Brain pericyte (primary cell): ENCODE measurements around the gene DLG4.
"Not testable (repeated sequence)": the region's sequence is repeated elsewhere in the genome, so short reads cannot be mapped to it uniquely, and the experiment has no call there.

ENCODE experiments used
- DNase-seq: peaks from one replicate; pipeline ENCODE4 v3.0.0-alpha.2; 2012; ENCODE audit warnings: low read depth, low spot score

DLG4 gene

GRCh38 chr17:7184091-7184488, 35.5 kb downstream of the DLG4 start:
- no peak for DNase-seq

GRCh38 chr17:7183433-7184090, 36.1 kb downstream of the DLG4 start:
- DNase-seq, result no peak

GRCh38 chr17:7182101-7182500, 37.5 kb downstream of the DLG4 start:
- DNase-seq, result not testable (repeated sequence)

- no peak for DNase-seq
These were observed 40.0 kb downstream of the DLG4 start, which contains the start of gene ASGR1 for GRCh38 chr17:7179317-7180254. TSS of gene ASGR1 (minus strand) at chr17:7179370. CDS start at chr17:7178563, 807 bp downstream.

- no peak for DNase-seq
These were observed 40.7 kb downstream of the DLG4 start for GRCh38 chr17:7178973-7179316.

- DNase-seq, result no peak
These were observed 41.6 kb downstream of the DLG4 start for GRCh38 chr17:7177954-7178477.

- DNase-seq, result no peak
These were observed 42.3 kb downstream of the DLG4 start for GRCh38 chr17:7177191-7177953.

- DNase-seq, result no peak
These were observed 42.8 kb downstream of the DLG4 start for GRCh38 chr17:7176841-7177190.

GRCh38 chr17:7176107-7176840, 43.4 kb downstream of the DLG4 start:
- DNase-seq, result no peak

GRCh38 chr17:7175330-7175733, 44.3 kb downstream of the DLG4 start:
- DNase-seq, result no peak

GRCh38 chr17:7174603-7175326, 44.9 kb downstream of the DLG4 start:
- no peak for DNase-seq

GRCh38 chr17:7173687-7174602, 45.7 kb downstream of the DLG4 start:
- DNase-seq, result no peak

- not testable (repeated sequence) for DNase-seq
These were observed 47.0 kb downstream of the DLG4 start for GRCh38 chr17:7172522-7173191.

- DNase-seq, result not testable (repeated sequence)
These were observed 50.1 kb downstream of the DLG4 start for GRCh38 chr17:7169565-7169908.

- DNase-seq, result not testable (repeated sequence)
These were observed 50.6 kb downstream of the DLG4 start for GRCh38 chr17:7168841-7169564.

GRCh38 chr17:7167832-7168231, 51.8 kb downstream of the DLG4 start:
- DNase-seq, result no peak

GRCh38 chr17:7166873-7167272, 52.8 kb downstream of the DLG4 start:
- DNase-seq, result no peak

GRCh38 chr17:7159571-7159970, 60.1 kb downstream of the DLG4 start:
- not testable (repeated sequence) for DNase-seq
